Subcutaneous adipose tissue (tissue), 4 donors: ENCODE results near the gene KSR2. TPM values are rescaled to one million over a fixed set of nuclear protein-coding genes. Genes with fewer than 3 reads are reported as not detected.

Experiments used
- total RNA-seq, 4 donors: library from RNA; depleted of rRNA; stranded (reverse); fragments of >200 nt; gene quantifications; one replicate each; pipeline ENCODE4 v1.1.0, GENCODE V29; 2016
- TF ChIP-seq, protein P1 (sequence below): fragments of 450-650 bp; IDR thresholded peaks from one replicate; pipeline ENCODE4 v1.5.1; 2016; ENCODE audit warnings: low read depth, mild to moderate bottlenecking, control low read depth, antibody characterized with exemption, moderate library complexity

KSR2 gene
- total RNA-seq, 4 donors from 2014 or later: under 0.01 TPM; not detected in 1

DNA sequence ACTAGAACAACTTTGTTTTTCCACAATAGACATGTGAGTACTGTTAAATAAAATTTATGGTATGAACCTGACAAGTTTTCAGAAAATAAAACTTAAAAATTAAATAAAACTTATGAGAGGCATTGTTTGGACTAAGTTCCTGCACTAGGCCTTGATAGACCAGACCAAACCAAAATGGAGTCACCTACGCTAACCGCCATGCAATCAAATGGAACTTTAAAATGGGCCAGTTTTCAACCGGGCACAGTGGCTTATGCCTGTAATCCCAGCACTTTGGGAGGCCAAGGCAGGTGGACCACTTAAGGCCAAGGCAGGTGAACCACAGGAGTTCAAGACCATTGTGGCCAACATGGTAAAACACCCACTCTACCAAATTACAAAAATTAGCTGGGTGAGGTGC, 42.6 kb upstream of the KSR2 start:
- TF ChIP-seq, protein P1, sequence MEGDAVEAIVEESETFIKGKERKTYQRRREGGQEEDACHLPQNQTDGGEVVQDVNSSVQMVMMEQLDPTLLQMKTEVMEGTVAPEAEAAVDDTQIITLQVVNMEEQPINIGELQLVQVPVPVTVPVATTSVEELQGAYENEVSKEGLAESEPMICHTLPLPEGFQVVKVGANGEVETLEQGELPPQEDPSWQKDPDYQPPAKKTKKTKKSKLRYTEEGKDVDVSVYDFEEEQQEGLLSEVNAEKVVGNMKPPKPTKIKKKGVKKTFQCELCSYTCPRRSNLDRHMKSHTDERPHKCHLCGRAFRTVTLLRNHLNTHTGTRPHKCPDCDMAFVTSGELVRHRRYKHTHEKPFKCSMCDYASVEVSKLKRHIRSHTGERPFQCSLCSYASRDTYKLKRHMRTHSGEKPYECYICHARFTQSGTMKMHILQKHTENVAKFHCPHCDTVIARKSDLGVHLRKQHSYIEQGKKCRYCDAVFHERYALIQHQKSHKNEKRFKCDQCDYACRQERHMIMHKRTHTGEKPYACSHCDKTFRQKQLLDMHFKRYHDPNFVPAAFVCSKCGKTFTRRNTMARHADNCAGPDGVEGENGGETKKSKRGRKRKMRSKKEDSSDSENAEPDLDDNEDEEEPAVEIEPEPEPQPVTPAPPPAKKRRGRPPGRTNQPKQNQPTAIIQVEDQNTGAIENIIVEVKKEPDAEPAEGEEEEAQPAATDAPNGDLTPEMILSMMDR: no peak

DNA sequence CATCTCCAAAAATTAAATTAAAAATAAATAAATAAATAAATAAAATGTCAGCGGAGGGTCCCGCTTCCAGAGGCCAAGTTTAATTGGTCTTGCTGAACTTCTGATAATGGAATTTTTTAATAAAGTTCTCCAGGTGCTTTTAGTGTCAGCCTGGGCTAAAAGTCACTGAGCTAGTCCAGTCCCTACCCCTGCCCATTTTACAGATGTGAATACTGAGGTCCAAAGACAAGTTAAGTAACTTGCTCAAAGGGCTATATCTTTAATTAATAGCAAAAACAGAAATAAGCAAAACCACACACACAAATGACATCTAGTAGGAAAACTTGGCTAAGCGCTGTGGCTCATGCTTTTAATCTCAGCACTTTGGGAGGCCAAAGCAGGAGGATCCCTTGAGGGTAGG, 42.1 kb upstream of the KSR2 start:
- TF ChIP-seq, protein P1: no peak

DNA sequence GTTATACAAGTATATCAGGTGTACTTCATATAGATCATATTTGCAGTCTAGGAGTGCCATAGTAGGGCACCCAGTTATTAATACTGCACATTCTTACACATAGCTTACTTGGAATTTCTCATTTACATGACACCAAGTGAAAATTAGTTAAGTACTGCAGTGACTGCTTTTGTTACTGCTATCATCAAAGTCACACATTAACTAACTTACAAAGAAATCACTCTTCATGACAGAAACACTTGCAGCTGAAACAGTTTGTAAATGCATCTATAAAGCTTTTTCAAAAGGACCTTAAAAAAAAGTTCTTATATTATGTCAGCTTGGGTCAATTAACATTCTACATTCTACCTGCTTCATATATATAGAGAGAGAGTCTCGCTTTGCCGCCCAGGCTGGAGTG, 29.9 kb upstream of the KSR2 start:
- TF ChIP-seq, protein P1: no peak

GRCh38 chr12:117994551-117995438, 26.0 kb upstream of the KSR2 start:
- TF ChIP-seq, protein P1: no peak

GRCh38 chr12:117986705-117987469, 18.1 kb upstream of the KSR2 start:
- TF ChIP-seq, protein P1: no peak

DNA sequence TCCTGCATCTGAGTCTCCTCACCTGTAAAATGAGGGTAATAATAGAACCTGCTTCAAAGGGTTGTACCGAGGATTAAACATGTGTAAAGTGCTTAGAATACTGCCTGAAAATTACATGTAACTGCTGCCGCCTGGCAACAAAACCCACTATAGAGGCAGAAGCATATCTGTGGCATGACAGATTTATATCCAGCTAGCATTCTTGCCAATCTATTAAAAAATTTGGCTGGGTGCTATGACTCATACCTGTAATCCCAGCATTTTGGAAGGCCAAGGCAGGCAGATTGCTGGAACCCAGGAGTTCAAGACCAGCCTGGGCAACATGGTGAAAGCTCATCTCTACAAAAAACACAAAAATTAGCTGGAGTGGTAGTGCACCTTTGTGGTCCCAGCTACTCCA, 16.4 kb upstream of the KSR2 start:
- TF ChIP-seq, protein P1: no peak

DNA sequence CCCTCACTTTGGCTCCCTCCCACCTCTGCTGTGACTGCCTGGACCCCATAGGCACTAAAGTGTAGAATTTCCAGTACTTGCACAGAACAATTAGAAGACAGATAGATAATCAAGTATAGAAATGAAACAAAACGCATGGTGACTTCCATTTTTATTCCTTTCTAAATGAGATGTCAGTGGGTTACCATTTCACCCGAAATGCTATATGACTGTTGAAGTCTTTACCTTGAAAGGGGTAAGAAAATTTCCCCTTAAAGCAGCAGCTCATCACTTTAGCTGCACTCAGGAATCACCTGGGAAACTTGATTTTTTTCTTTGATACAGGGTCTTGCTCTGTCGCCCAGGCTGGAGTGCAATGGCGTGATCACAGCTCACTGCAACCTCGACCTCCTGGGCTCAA, 12.5 kb upstream of the KSR2 start:
- TF ChIP-seq, protein P1: no peak
